Retina (tissue), 1 donor: Measurements from ENCODE around the gene OR4A5.
"Not testable (repeated sequence)": the region's sequence is repeated elsewhere in the genome, so short reads cannot be mapped to it uniquely, and the experiment has no call there.

Experiments
- DNase-seq: peaks from one replicate; pipeline ENCODE4 v3.0.0-alpha.2; 2016

Gene OR4A5, protein sequence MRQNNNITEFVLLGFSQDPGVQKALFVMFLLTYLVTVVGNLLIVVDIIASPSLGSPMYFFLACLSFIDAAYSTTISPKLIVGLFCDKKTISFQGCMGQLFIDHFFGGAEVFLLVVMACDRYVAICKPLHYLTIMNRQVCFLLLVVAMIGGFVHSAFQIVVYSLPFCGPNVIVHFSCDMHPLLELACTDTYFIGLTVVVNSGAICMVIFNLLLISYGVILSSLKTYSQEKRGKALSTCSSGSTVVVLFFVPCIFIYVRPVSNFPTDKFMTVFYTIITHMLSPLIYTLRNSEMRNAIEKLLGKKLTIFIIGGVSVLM

DNA sequence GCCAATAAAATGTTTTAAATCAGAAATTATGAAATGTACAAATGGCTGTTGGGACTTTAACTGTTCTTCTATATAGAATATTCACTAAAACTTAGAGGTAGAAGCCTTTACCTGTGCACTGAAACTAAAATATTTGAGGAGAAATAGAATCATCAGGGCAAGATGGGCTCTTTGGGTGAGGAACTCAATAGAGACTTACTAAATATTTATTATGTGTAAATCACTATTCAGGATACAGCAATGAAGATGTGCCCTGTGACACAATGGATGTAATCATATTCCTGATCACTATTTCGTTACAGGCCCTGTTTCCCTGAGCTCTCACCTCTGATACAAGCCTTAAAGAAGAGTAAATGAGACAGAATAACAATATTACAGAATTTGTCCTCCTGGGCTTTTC is at the start of gene OR4A5:
OR4A5 (plus strand) TSS at position 301 of the 400 bp plus-strand sequence; CDS start at position 354, 53 bp downstream.
- DNase-seq, result not testable (repeated sequence)

DNA sequence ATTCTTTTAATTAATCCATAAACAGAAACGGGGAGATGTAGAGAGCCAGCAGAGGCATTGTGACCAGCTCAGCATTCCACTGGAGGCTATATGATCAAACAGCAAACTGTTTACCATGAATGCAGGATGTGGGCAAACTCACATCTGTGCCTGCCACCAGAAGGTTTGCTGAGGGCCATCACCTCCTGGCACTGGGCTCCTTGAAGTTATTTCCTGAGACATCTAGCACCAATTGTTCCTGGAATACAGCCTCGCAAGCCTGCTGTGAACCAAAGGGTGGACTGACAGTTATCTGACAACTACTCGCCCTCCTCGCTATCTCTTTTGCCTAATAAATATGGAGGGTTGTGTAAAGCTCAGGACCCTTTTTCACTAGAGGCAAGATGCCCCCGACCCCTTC is 13.5 kb downstream of the OR4A5 start:
- not testable (repeated sequence) for DNase-seq
